NB4 (cell line): ENCODE results near the gene ZKSCAN2.

Experiments
- DNase-seq: peaks from one replicate; pipeline ENCODE4 v3.0.0; 2010; ENCODE audit warnings: low read depth
- H3K4me3 ChIP-seq: one replicate; pipeline ENCODE4 v1.5.1; 2011; ENCODE audit warnings: mild to moderate bottlenecking, low read depth, low read length, moderate library complexity
- CTCF ChIP-seq: IDR thresholded peaks from one replicate; pipeline ENCODE4 v1.5.1; 2012; ENCODE audit warnings: low read depth, low read length
- MAX ChIP-seq: IDR thresholded peaks from 2 replicates; pipeline ENCODE4 v1.6.1; 2011; ENCODE audit warnings: low read depth, low read length
- MYC ChIP-seq: IDR thresholded peaks from 2 replicates; pipeline ENCODE4 v1.6.1; 2011; ENCODE audit warnings: low read depth, low read length
- POLR2A ChIP-seq: IDR thresholded peaks from 2 replicates; pipeline ENCODE4 v1.6.1; 2011; ENCODE audit warnings: mild to moderate bottlenecking; ENCODE audit not compliant: insufficient read length; ENCODE audit errors: extremely low read depth

ZKSCAN2 gene

GRCh38 chr16:25199457-25199856 lies 58.2 kb downstream of the ZKSCAN2 start:
- no peak for DNase-seq
- no peak overlapping the region for H3K4me3 ChIP-seq
- TF ChIP-seq CTCF = no peak
- no peak for TF ChIP-seq POLR2A
- TF ChIP-seq MYC = no peak
- no peak for TF ChIP-seq MAX

- H3K4me3 ChIP-seq = no peak overlapping the region
- DNase-seq = no peak
- TF ChIP-seq CTCF (no peak), MYC (no peak), MAX (no peak), POLR2A (no peak)
Measured at GRCh38 chr16:25198021-25198420, 59.6 kb downstream of the ZKSCAN2 start.

- TF ChIP-seq MAX = no peak
- TF ChIP-seq CTCF = no peak
- no peak for DNase-seq
- H3K4me3 ChIP-seq = no peak overlapping the region
Measured at GRCh38 chr16:25194273-25194878, 63.3 kb downstream of the ZKSCAN2 start.

GRCh38 chr16:25192096-25192495 lies 65.5 kb downstream of the ZKSCAN2 start:
- no peak overlapping the region for H3K4me3 ChIP-seq
- no peak for DNase-seq

GRCh38 chr16:25189305-25189704 lies 68.3 kb downstream of the ZKSCAN2 start:
- no peak overlapping the region for H3K4me3 ChIP-seq
- DNase-seq = peak; percentile 17
- TF ChIP-seq CTCF (no peak), MYC (no peak), POLR2A (no peak), MAX (no peak)

More at GRCh38 chr16:25192096-25192495, 65.5 kb downstream of the ZKSCAN2 start:
- TF ChIP-seq MYC (no peak), POLR2A (no peak), MAX (no peak), CTCF (no peak)

- DNase-seq = no peak
- no peak for TF ChIP-seq MYC
- TF ChIP-seq POLR2A = no peak
- no peak for TF ChIP-seq MAX
- TF ChIP-seq CTCF = no peak
Measured at GRCh38 chr16:25187491-25187795, 70.2 kb downstream of the ZKSCAN2 start.

More at GRCh38 chr16:25187491-25187795, 70.2 kb downstream of the ZKSCAN2 start:
- no peak overlapping the region for H3K4me3 ChIP-seq
